OCI-LY7 (cell line): ENCODE results near the gene EMX2. TPM values are rescaled to one million over a fixed set of nuclear protein-coding genes. Genes with fewer than 3 reads are reported as not detected.

Experiments used
- BruUV-seq: library from RNA; stranded (reverse); fragments of 400-500 nt; replicated peaks from 2 replicates; lab custom pipeline; 2021; lab: Mats Ljungman, UMichigan
- CTCF ChIA-PET: fragments of 300-600 bp; sonication (Branson Sonifier 250); formaldehyde crosslinking; loops from one replicate; lab custom pipeline; 2022; ENCODE audit warnings: antibody characterized with exemption; ENCODE audit not compliant: unreplicated experiment; lab: Charles Lee
- POLR2A ChIA-PET: fragments of 300-600 bp; sonication (Branson Sonifier 250); formaldehyde crosslinking; loops from one replicate; lab custom pipeline; 2022; ENCODE audit warnings: antibody characterized with exemption; lab: Charles Lee
- DNase-seq: peaks from one replicate; pipeline ENCODE4 v3.0.0-alpha.2; 2015; ENCODE audit warnings: low spot score
- H2AFZ ChIP-seq: fragments of 200-600 bp; sonication (generic), shearing (Covaris generic); 2 replicates; pipeline ENCODE4 v1.6.1; 2014; ENCODE audit warnings: mild to moderate bottlenecking, antibody characterized with exemption, low read length, moderate library complexity
- H3K27ac ChIP-seq: fragments of 200-600 bp; sonication (generic); 2 replicates; pipeline ENCODE4 v1.5.1; 2014; ENCODE audit warnings: mixed run types, low read depth, mild to moderate bottlenecking, moderate library complexity, low read length, inconsistent platforms; ENCODE audit not compliant: poor library complexity, severe bottlenecking
- H3K36me3 ChIP-seq: fragments of 200-600 bp; sonication (generic); 2 replicates; pipeline ENCODE4 v1.6.1; 2014; ENCODE audit warnings: mild to moderate bottlenecking, antibody characterized with exemption, low read length, moderate library complexity, mixed read lengths; ENCODE audit not compliant: insufficient read depth
- H3K4me1 ChIP-seq: fragments of 200-600 bp; sonication (generic); 2 replicates; pipeline ENCODE4 v1.5.1; 2014; ENCODE audit warnings: mild to moderate bottlenecking, low read length; ENCODE audit not compliant: insufficient read depth, poor library complexity, severe bottlenecking
- H3K4me2 ChIP-seq: fragments of 200-600 bp; sonication (generic); 2 replicates; pipeline ENCODE4 v1.6.1; 2014; ENCODE audit warnings: mild to moderate bottlenecking, low read length
- H3K4me3 ChIP-seq: fragments of 200-600 bp; sonication (generic); 2 replicates; pipeline ENCODE4 v1.5.1; 2014; ENCODE audit warnings: mild to moderate bottlenecking, low read depth, low read length; ENCODE audit not compliant: poor library complexity, severe bottlenecking
- H3K79me2 ChIP-seq: fragments of 200-600 bp; sonication (generic); 2 replicates; pipeline ENCODE4 v1.6.1; 2016; ENCODE audit warnings: low read depth, mild to moderate bottlenecking, low read length, moderate library complexity, mixed read lengths; ENCODE audit not compliant: insufficient read depth
- H3K9me2 ChIP-seq: fragments of 200-600 bp; sonication (generic); 2 replicates; pipeline ENCODE4 v1.6.1; 2016; ENCODE audit warnings: mild to moderate bottlenecking, low read length, mixed read lengths; ENCODE audit not compliant: insufficient read depth
- H3K9me3 ChIP-seq: fragments of 200-600 bp; sonication (generic); 2 replicates; pipeline ENCODE4 v1.6.1; 2014; ENCODE audit warnings: mild to moderate bottlenecking, mixed run types, low read length, mixed read lengths
- H4K20me1 ChIP-seq: fragments of 200-600 bp; sonication (generic); 2 replicates; pipeline ENCODE4 v1.6.1; 2014; ENCODE audit warnings: mild to moderate bottlenecking, antibody characterized with exemption, low read length, moderate library complexity, mixed read lengths; ENCODE audit not compliant: insufficient read depth
- EZH2phosphoT487 ChIP-seq: fragments of 200-600 bp; sonication (generic); IDR thresholded peaks from 2 replicates; pipeline ENCODE4 v1.6.1; 2018; ENCODE audit warnings: low read depth, borderline replicate concordance, mild to moderate bottlenecking, mixed run types, antibody characterized with exemption, low read length, moderate library complexity, mixed read lengths
- intact Hi-C: fragments of 100-400 bp; cut with micrococcal nuclease; formaldehyde crosslinking; loops from one replicate; pipeline ENCODE4 v1.10.0; 2022; ENCODE audit not compliant: unreplicated experiment
- total RNA-seq, 2 experiments: library from RNA; depleted of rRNA in 1 of 2; stranded (reverse); fragments of >200 nt in 1 of 2; shearing (Covaris generic) in 1 of 2; gene quantifications; 2 replicates each; pipeline ENCODE4 v1.2.3, GENCODE V29; 2014 to 2022
- TF ChIP-seq, protein P1 (sequence below): fragments of 200-600 bp; sonication (generic); conservative IDR thresholded peaks from 2 replicates; pipeline ENCODE4 v1.5.1; 2014; ENCODE audit warnings: mild to moderate bottlenecking, antibody characterized with exemption, low read length, moderate library complexity, mixed read lengths

Gene EMX2
- total RNA-seq, 2 experiments from 2014 or later, result not detected

DNA sequence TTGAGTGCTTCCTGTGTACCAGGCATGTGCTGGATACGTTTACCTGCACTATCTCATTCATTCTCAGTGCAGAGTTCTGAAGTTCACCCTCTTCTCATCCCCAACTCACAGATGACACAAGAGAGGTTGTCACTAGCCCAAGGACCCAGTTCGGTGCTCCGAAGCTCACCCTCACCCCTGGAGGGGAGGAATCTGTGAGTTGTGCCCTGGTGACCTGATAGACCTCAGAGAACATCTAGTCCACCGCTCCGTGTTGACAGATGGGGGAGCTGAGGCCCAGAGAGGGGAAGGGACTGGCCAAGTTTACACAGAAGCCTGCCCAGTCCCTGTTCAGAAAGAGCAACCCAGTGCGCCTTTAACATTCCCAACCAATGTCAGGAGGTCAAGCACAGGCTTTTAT lies 44.8 kb upstream of the EMX2 start:
- Histone ChIP-seq H3K36me3 (no peaks in the 10 kb centered on the region), H3K4me2 (no peak overlapping the region), H3K4me3 (no peak overlapping the region), H3K9me3 (no peaks in the 10 kb centered on the region), H3K27ac (no peak overlapping the region), H4K20me1 (no peaks in the 10 kb centered on the region), H3K79me2 (no peaks in the 10 kb centered on the region), H3K9me2 (no peaks in the 10 kb centered on the region), H3K4me1 (no peaks in the 10 kb centered on the region), H2AFZ (no peak overlapping the region)
- TF ChIP-seq EZH2phosphoT487, result no peak
- DNase-seq, result no peak
- POLR2A ChIA-PET, result interaction anchor here (0.6 kb wide), 1 partner anchor 377 kb away, joined by 4 read pairs; no protein-coding TSS in a partner anchor
- intact Hi-C loops, result loop anchor here (2.0 to 10.0 kb wide), 2 partner anchors 927 to 961 kb away; no protein-coding TSS in a partner anchor
- BruUV-seq, result no TSS peak
- CTCF ChIA-PET, result interaction anchor here (1.5 kb wide), 1 partner anchor 745 kb away, joined by 3 read pairs; no protein-coding TSS in a partner anchor

DNA sequence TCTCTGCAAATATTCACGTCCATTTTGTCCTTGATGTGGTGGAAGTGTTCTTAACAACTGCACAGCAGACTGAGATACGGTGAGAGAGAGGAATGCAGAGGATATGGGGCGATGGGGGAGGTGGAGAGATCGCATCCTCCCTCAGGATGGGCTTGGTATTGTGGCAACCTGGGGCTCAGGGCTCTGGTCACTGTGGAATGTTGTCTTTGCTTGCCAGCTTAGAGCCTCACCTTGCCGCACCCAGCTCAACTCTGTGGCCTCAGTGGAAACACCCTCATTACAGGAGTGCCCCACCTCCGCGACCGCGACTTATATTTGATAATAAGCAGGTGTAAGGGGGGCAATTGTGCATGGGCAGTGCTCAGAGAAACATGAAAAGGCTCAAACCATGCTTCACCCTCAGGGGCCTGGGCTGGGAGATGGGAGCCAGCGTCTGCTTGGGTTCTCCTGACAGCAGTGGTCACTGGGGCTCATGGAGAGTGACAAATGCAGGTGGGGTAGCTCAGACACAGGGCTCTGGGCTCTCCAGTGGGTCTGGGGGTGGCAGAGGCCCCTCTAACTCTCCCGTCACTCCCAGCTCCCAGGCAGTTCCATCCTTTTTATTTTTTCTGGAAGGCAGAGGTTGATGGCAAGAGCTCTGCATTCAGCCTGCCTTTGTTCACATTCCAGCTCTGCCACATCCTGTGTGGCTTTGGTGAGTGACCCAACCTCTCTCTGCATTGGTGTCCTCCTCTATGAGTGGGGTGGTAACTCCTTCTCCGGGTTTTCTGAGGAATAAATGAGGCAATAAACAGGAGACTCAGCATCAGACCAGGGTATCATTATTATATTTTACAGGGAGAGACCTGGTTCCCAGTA lies 43.1 kb upstream of the EMX2 start:
- Histone ChIP-seq H3K36me3 (no peaks in the 10 kb centered on the region), H3K4me3 (no peak overlapping the region), H3K79me2 (no peaks in the 10 kb centered on the region), H4K20me1 (no peaks in the 10 kb centered on the region), H3K27ac (no peak overlapping the region), H3K9me3 (no peaks in the 10 kb centered on the region), H2AFZ (no peak overlapping the region), H3K4me2 (no peak overlapping the region), H3K9me2 (no peaks in the 10 kb centered on the region), H3K4me1 (no peaks in the 10 kb centered on the region)
- ChIA-PET POLR2A (interaction anchor here (0.7 kb wide), 2 partner anchors 557 to 567 kb away, joined by 6 to 11 read pairs; no protein-coding TSS in a partner anchor), CTCF (no interaction called here)
- intact Hi-C loops, result loop anchor here (10.0 kb wide), 1 partner anchor 925 kb away; no protein-coding TSS in a partner anchor
- no peak for TF ChIP-seq EZH2phosphoT487
- TF ChIP-seq, protein P1, sequence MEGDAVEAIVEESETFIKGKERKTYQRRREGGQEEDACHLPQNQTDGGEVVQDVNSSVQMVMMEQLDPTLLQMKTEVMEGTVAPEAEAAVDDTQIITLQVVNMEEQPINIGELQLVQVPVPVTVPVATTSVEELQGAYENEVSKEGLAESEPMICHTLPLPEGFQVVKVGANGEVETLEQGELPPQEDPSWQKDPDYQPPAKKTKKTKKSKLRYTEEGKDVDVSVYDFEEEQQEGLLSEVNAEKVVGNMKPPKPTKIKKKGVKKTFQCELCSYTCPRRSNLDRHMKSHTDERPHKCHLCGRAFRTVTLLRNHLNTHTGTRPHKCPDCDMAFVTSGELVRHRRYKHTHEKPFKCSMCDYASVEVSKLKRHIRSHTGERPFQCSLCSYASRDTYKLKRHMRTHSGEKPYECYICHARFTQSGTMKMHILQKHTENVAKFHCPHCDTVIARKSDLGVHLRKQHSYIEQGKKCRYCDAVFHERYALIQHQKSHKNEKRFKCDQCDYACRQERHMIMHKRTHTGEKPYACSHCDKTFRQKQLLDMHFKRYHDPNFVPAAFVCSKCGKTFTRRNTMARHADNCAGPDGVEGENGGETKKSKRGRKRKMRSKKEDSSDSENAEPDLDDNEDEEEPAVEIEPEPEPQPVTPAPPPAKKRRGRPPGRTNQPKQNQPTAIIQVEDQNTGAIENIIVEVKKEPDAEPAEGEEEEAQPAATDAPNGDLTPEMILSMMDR, result no peak
- DNase-seq, result no peak
- no TSS peak for BruUV-seq

DNA sequence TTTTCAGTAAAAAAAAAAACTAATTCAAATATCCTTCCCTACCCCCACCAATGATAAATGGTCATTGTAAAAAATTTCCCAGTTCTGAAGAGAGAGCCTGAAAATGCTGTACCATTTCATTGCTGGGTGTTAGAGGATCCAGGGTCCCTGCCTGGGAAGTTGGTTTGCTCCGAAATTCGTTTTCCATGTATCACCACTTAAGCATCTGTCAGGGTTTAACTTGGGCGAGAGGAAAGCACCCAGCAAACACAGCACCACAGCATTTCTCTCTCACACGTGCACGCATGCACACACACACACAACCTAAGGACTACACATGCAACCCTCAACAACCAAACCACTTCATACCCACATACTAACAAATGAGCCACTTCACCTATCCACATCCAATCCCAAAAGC lies 42.1 kb upstream of the EMX2 start:
- Histone ChIP-seq H3K4me3 (no peak overlapping the region), H3K79me2 (no peaks in the 10 kb centered on the region), H3K9me3 (no peaks in the 10 kb centered on the region), H2AFZ (no peak overlapping the region), H3K27ac (no peak overlapping the region), H3K4me1 (no peaks in the 10 kb centered on the region), H3K36me3 (no peaks in the 10 kb centered on the region), H3K9me2 (no peaks in the 10 kb centered on the region), H3K4me2 (no peak overlapping the region), H4K20me1 (no peaks in the 10 kb centered on the region)
- no TSS peak for BruUV-seq
- DNase-seq, result no peak
- no peak for TF ChIP-seq EZH2phosphoT487
- TF ChIP-seq, protein P1, result no peak
- POLR2A ChIA-PET, result no interaction called here
- intact Hi-C loops, result no loop called here
- CTCF ChIA-PET, result no interaction called here
